GM19035 (cell line): Measurements from ENCODE around the gene PI4KA.
"Not testable (repeated sequence)": the region's sequence is repeated elsewhere in the genome, so short reads cannot be mapped to it uniquely, and the experiment has no call there.

ENCODE experiments used
- ATAC-seq: cut with Tn5 transposase; IDR thresholded peaks from one replicate; pipeline ENCODE4 v1.9.1; 2021; ENCODE audit not compliant: unreplicated experiment

The PI4KA gene

DNA sequence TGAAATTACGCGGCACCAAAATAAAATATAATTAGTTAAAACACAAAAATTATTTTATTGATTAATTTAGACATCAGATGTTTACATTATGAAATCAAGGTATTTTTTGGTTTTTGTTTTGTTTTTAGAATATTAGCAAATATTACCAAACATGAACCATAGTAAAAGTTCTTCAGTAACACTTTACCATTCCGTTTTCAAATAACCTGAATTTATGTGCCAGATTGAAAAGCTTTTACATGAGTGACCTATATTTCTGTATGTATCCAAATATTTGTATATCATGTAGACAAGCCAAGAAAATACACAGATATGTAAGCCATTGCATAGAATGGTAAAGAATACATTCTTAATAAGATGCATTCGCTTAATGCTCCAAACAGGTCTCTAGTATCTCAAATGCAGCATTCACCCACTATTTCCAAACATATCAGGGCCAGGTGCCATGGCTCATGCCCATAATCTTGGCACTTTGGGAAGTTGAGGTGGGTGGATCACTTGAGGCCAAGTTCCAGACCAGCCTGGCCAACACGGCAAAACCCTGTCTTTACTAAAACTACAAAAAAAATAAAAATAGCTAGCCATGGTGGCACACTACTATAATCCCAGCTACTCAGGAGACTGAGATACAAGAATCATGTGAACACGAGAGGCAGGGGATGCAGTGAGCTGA, 187.1 kb downstream of the PI4KA start:
- no peak for ATAC-seq

DNA sequence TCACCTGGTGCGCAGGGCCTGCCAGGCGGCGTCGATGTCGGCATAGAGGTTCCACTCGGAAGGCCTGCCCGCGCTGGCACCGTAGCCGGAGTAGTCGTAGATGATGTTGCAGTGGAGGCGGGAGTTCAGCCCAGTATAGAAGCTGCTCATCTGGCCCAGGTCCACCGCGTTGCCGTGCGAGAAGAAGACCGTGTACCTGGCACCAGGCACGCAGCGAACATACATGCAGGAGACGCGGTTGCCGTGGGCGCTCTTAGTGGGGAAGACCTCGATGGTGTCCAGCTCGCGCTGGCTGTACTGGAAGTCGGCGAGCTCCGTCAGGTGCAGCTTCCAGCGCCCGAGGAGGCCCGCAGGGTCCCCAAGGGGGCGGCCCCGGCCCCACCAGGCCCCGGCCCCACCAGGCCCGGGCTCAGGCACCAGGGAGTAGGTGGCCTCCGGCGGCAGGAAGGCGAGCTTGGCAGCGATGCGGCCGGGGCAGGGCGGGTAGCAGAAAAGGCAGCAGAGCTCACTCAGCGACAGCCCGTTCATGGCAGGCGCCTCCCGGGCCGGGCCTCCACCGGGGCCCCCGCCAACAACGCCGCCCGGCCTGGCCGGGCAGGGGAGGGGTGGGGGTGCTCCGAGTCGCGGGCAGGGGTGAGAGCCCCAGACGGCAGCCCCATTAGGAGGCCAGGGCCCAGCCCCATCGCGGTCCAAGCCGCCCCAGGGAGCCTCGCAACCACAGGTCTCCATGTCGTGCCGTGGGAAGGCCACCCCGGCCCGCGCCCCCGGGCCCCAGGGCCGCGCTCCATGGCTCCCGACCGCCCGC, 188.0 kb downstream of the PI4KA start:
- ATAC-seq = not testable (repeated sequence)

DNA sequence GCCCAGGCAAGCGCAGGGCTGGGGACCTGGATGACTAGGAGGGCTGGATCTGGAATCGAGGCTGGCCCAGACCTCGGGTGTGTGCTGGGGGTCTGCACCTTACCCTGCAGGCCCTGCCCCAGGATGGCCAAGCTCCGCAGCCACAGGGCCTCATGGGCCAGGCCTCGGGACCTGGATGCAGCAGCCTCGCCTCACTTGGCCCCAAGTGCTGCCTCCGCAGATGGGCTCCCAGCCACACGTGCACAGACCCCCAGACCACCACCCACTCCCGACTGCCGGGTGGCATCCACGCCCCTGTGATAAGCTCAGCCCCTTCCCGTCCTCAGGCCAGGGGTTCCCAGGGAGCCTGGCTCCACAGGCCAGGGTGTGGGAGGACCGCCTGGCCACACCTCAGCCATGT, 188.7 kb downstream of the PI4KA start:
- not testable (repeated sequence) for ATAC-seq

DNA sequence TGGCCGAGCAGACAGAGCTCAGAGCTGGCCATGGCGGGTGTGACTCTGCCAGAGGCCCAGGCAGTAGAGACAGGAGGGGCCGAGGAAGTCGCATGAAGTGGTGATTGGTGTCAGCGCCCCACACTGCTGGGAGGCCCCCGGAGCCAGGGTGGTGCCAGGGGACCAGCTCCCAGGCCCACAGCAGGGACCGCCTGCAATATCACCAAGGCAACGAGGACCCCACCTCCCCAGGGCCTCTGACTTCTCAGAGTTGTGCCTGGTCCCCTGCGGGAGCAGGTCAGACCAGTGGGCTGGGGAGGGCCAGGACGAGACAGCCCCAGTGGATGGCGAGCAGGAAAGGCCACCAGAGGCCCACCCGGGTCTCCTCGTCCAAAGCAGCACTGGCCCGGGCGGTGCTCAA, 189.1 kb downstream of the PI4KA start:
- not testable (repeated sequence) for ATAC-seq

DNA sequence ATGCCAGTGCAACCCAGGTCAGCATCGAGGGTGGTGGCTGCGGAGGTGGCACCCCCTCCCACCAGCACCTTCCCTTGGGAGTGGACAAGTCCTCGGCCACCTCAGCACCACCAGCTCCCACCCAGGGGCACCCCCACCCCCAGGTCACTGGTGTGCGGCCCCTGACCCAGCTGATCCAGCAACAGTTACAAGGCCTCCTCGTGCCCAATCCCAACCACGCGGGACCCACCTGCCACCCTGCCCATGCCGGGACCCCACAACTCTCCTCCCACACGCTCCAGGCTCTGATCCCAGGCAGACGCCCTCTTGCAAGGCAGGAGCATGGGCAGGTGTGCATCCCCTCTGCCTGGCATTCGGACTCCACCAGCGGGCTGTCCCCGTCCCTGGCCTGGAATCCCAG, 189.8 kb downstream of the PI4KA start:
- ATAC-seq = not testable (repeated sequence)

DNA sequence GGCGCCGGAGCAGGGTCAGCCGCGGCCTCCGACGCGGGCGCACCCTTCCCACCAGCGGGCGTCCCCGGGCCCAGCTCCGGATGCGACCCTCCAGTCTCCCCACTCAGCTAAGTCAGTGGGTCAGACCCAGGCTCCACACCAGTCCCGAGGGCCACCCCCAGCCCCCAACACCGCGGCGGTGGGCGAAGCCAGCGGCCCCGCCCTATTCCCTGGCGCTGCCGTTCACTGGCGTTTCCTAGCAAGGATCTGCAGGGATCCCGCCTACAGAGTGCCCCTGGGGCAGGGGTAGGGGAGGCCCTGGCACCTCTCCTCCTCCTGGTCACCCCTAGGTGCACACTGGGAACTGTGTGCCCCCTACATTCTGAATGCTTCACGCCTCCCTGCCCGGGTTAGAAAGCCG, 190.4 kb downstream of the PI4KA start:
- ATAC-seq = not testable (repeated sequence)

DNA sequence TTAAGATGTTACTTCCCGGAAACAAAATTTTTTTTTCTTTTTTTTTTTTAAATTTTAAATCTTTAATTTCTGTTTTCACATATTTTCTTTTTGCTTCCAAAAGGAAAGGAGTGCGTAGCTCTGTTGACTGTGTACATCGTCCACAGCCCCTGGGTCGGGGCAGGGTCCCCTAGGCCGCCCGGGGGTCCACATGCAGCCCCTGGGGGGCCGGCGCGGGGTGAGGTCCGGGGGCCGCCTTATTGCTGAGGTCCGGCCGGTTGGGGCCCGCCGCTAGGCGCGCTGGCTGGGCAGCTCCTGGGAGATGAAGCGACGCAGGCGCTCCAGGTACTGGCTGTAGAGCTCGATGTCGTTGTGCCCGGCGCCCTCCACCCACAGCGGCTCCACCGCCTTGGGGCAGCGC, 191.1 kb downstream of the PI4KA start:
- ATAC-seq = not testable (repeated sequence)

DNA sequence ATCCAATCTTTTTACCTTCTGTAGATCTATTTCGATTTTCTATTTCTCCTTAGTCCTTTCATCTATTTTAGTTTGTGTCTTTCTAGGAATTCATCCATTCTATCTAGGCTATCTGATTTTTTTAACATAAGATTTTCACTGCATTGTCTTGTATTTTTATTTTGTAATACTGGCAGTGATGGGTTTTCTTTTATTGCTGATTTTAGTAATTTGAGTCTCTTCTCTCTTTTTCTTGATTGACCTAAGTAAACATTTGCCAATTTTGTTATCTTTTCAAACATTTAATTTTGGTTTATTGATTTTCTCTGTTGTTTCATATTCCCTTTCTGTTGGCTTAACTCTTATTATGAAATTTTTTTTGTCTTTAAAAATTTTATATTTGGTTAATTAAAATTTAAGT, 192.1 kb downstream of the PI4KA start:
- ATAC-seq = no peak

DNA sequence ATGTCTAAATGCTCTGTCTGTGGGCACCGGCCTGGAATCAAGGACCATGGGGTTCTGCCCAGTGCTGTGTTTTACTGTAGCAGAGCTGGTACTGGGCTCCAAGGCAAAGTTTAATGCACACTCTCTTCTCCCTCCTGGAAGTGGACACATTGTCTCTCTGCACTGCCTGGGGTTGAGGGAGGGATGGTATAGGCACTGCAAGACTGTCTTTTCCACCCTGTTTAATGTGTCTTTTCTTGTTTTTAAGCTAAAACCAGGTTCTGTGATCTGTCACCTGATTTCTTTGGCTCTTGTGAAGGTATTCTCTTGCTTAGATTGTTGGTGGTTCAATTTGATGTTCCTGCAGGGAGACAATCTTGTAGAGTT, 194.0 kb downstream of the PI4KA start:
- ATAC-seq = no peak

DNA sequence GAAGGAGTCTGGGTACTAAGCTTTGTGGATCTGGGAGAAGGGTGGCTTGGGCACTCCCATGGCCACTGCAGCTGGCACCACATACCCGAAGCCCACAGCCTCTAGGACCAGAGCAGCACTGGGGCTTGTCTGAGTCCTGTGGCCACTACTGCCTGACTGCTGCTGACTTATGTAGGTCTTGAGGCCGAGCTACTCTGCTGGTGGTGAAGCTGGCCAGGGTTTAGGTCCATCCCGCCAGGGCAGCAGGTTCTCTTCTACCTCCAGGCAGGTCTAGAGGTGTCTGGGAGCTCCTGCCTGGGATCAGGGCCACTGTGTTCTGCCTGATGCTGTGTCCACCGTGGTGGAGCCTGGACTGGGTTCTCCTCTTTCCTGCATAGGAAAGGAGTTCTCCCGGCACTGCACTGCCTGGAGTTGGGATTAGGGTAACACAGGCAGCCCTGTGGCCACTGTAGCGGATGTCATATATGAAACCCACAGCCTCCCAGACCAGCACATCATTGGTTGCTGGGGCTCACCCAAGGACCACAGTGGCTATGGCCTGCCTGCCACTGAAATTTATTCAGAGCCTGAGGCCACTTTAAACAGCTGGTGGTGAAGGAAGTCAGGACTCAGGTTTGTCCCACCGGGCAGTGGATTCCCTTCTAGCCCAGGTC, 194.5 kb downstream of the PI4KA start:
- no peak for ATAC-seq

DNA sequence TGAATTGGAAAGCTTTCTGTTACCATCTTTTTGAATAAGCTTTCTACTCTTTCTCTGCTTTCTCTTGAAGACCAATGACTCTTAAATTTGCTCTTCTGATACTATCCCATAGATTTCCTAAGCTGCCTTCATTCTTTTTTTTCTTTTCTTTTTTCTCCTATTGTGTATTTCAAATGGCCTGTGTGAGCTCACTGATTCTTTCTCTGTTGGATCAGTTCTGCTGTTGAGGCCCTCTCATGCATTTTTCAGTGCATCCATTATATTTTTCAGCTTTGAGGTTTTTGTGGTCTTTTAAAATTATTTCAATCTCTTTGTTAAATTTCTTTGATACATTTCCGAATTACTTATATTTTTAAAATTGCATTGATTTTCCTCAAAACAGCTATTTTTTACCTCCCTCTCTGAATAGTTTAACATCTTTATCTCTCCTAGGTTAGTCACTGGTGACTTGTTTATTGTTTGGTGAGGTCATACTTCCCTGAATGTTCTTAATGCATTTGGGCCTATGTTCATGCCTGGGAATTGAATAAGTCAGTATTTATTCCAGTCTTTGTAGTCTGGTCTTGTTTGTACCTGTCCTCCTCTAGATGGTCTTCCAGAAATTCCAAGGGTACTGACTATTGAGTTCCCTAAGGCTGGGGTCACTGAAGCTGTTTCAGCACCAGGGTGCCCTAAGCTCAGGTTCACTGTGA, 195.3 kb downstream of the PI4KA start:
- ATAC-seq = no peak

DNA sequence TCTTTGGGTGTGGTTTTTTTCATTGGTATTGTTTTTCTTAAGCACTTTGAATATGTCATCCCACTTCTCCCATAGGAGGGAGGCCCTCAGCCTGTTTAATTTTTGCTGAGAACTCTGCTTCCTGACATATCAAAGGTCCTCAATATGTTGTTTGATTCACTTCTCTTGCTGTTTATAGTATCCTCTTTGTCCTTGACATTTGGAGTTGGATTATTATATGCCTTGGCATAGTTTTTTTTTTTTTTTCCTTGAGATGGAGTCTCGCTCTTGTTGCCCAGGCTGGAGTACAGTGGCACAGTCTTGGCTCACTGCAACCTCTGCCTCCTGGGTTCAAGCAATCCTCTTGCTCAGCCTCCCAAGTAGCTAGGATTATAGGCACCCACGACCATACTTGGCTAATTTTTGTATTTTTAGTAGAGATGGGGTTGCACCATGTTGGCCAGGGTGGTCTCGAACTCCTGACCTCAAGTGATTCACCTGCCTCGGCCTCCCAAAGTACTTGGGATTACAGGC, 196.0 kb downstream of the PI4KA start:
- not testable (repeated sequence) for ATAC-seq

DNA sequence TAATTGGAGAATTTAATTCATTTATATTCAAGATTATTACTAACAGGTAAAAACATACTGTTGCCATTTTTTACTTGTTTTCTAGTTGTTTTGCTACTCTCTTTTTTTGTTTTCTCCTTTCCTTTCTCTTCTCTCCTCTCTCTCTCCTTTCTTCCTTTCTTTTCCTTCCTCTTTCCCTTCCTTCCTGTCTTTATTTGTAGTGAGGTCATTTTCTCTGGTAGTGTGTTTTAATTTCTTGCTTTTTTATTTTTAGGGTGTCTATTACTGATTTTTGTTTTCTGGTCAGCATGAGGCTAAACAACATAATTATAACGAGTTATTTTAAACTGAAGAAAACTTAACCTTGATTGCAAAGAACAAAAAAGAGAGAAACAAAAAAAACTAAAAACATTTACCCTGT, 197.1 kb downstream of the PI4KA start:
- no peak for ATAC-seq

DNA sequence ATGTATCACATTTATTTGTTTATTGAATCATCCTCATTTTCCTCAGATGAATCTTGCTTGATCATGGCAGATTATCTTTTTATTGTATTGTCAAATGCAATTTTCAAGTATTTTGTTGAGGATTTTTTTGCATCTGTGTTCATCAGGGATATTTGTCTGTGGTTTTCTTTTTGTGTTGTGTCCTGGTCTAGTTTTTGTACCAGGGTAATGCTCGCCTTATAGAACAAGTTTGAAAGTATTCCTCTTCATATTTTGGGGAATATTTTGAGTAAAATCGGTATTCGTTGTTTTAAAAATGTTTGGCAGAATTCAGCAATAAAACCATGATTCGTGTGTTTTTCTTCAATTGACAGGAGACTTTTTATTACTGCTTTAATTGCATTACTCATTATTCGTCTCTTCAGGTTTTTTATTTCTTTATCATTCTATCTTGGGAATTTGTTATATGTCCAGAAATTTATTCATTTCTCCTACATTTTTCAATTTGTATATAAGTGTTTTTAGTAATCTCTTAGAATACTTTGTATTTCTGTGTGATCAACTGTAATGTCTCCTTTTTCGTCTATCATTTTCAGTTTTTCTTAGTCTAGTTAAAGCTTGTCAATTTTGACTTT, 198.1 kb downstream of the PI4KA start:
- no peak for ATAC-seq

DNA sequence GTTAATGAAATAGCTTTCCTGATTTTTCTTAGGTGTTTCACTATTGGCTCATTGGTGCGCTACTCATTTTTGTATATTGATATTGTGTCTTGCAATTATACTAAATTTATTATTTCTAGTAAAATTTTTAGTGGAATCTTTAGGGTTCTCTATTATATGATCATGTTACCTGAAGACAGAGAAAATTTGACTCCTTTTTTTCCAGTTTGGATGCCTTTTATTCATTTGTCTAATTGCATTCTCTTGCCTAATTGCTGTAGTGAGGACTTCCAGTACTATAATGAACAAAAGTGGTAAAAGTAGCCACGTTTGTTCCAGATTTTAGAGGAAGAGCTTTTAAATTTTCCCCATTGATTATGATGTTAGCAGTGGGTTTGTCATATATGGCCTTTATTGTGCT, 198.7 kb downstream of the PI4KA start:
- no peak for ATAC-seq

DNA sequence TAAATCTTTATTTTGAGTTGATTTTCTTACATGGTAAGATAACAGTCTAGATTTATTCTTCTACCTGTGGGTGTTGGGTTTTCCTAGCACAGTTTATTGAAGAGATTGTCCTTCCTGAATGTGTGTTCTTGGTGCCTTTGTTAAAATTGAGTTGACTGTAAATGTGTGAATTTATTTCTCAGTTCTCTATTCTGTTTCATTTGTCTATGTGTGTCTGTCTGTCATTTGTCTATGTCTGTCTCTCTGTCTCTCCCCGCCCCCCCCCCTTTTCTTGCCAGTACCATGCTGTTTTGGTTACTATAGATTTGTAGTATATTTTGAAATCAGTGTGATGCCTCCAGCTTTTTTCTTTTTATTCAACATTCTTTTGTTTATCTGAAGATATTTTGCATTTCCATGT, 199.4 kb downstream of the PI4KA start:
- no peak for ATAC-seq

DNA sequence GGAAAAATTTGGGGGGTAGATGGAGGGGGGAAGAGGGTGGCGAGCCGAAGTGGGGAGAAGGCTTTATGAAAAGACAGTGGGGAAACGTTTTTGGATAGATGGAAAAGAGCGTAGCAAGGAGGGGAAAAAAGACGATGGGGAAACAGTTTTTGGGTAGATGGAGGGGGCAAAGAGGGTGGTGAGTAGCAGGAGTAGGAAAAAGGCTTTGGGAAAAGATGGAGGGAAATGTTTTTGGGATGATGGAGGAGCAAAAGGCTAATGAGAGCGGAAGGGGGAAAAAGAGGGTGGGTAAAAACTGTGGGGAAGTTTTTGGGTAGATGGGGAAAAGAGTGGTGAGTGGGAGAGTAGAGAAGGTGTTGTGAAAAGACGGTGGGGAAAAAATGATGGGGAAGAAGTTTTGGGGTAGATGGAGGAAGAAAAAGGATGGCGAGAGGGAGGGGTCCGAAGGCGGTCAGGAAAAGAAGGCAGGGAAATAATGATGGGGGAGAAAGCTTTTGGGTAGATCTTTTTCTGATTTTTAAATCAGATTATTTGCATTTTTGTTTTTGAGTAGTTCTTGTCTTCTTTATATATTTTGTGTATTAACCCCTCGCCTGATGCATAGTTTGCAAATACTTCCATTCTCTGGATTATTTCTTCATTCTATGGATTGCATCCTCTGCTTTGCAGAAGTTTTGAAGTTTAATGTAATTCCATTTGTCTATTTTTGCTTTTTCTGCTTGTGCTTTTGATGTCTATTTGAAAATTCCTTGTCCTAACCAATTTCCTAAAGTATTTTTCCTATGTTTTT, 200.0 kb downstream of the PI4KA start:
- ATAC-seq = no peak

DNA sequence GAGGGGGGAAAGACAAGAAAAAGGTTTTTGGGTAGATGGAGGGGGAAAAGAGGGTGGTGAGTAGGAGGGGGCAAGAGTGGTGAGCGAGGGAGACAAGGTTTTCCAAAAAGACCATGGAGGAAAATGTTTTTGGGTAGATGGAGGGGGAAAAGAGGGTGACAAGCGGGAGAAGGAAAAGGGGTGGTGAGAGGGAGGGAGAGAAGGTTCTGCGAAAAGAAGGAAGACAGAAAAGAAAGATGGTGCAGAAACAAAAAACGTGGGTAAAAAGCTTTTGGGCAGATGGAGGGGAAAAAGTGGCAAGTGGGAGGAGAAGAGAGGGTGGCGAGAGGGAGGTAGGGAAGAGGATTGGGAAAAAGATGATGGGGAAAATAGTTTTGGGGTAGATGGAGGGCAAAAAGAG, 200.6 kb downstream of the PI4KA start:
- ATAC-seq = no peak
